HG02623 (cell line): ENCODE results near the gene BTBD9.

Experiments used
- ATAC-seq: cut with Tn5 transposase; IDR thresholded peaks from one replicate; pipeline ENCODE4 v1.9.1; 2021; ENCODE audit warnings: moderate library complexity; ENCODE audit not compliant: unreplicated experiment

BTBD9 gene

DNA sequence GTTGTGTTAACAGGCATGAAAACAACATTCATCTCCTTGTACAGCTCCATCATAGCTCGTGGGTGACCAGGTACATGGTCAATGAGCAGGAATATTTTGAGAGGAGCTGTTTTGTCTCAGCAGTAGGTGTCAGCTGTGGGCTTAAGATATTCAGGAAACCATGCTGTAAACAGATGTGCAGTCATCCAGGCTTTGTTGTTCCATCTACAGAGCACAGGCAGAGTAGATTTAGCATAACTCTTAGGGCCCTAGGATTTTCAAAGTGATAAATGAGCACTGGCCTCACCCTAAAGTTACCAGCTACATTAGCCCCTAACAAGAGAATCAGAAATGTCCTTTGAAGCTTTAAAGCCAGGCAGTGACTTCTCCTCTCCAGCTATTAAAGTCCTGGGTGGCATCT is 154.2 kb downstream of the BTBD9 start:
- no peak for ATAC-seq

DNA sequence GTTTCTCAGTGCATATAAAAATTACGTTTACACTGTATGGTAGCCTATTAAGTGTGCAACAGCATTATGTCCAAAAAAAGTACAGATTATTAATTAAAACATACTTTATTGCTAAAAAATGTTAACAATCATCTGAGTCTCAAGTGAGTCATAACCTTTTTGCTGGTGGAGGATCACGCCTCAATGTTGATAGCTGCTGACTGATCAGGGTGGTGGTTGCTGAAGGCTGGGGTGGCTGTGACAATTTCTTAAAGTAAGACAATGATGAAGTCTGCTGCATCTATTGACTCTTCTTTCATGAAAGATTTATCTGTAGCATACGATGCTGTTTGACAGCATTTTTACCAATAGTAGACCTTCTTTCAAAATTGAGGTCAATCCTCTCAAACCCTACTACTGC is 155.1 kb downstream of the BTBD9 start:
- ATAC-seq: no peak

DNA sequence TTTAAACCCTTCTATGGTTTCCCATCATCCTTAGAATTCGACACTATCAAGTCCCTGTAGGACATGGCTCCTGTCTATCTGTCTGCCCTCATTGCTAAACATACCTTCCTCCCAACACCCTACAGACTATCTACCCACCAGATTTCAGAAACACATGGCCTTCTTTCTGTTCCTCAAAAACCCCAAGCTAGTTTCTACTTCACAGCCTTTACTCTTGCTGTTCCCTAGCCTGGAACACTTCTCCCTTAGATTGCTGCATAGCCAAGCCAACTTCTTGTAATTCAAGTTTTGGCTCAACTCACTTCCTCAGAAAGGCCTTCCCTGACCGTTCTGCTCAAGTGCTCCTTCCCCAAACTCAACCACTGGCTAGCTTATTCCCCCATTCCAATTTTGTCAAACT is 156.2 kb downstream of the BTBD9 start:
- ATAC-seq: peak; percentile 83

DNA sequence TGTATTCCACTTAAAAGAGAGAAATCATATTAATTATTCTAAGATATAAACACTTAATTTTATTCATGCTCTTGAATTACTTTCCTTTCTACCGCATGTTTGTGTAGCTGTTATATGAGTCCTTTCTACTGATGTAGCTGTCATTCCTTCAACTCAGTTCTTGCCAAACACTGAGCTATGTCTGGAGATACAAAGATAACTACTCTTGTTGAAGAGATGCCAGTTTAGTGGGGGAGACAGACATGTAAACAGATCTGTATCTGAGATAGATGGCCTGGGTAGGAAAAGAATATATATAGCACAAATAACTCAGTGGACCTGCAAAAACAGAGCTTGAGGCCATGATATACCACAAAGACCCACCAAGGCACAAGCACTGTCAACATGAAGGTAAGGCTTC is 157.3 kb downstream of the BTBD9 start:
- ATAC-seq: no peak

DNA sequence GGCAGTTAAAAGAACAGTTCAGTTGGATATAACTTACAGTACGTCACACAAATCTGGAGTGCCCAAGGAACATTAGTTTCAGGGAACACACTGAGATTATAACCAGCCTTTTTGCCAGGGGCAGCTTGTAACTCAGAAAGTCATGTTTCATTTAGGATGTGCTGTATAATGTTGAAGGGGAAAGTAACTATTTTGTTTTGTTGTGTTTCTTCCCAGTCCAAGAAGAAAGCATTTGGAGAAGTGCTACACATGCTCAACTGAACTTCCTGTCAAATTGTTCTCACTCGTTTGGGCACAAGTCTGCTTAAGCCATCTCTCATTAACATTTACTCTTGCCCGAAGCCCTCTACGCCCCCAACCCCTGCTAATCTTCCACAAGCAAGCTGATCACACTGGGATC is 157.9 kb downstream of the BTBD9 start:
- no peak for ATAC-seq

DNA sequence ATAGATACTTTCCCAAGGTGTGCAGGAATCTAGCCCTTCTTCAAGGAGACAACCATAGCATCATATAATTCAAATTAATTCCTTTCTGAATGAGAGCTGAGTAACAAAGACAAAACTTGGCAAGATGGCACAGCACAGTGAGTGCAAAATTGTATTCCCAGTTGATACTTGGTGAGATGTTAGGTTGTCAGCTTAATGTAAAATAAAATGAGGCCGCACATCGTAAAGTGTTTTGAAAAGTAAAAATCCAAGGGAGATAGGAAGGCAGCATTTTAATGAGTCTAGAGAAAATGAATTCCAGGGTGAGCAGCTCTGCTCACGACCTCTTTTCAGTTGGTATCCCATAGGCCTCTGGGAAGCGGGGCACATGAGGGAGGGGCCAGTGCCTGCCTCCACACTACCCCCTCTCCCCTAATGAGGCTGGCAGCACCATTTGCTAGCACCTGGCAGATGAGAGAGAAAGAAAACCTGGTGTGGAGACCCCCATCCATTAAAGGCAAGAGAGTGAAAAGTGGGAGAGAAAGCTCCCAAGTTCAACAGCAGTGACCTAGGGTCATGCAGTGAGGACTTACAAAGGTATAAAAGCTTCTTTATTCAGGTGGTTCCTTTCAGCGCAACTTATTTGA is 158.4 kb downstream of the BTBD9 start:
- ATAC-seq: no peak

DNA sequence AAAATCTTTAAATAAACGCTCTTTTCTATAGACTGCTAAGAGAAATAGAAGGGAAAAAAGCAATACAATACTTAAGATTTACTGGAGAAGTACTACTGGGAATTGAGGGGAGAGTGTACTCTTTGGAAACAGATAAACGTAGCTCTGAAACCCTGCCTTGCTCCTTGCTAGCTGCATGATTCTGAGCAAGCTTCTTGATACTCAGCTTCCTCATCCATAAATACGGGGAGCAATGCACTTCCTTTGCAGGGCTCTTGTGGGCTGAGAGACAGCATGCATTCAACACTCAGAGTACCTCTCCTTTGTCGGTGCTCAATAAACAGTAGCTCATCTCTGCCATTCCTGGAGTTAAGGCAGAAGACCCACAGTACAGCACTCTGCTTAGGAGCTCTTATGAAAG is 159.7 kb downstream of the BTBD9 start:
- ATAC-seq: no peak

DNA sequence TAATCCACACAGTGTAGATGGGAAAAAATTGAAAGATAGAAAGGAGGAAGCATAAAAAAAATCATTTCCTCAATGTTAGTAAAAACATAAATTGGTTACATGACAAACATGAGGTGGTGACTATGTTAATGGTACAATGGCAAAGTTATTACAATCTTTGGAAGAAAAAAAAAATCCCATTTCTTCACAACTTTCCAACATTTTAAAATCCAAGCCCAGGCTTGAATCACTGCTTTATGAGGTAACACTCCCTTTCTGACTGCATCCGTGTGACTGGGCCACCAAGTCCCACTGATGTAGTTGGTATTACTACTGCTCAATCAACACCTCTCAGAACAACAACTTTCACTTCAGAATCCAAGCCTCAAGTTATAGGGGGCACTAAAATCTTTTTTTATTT is 160.4 kb downstream of the BTBD9 start:
- ATAC-seq: no peak

DNA sequence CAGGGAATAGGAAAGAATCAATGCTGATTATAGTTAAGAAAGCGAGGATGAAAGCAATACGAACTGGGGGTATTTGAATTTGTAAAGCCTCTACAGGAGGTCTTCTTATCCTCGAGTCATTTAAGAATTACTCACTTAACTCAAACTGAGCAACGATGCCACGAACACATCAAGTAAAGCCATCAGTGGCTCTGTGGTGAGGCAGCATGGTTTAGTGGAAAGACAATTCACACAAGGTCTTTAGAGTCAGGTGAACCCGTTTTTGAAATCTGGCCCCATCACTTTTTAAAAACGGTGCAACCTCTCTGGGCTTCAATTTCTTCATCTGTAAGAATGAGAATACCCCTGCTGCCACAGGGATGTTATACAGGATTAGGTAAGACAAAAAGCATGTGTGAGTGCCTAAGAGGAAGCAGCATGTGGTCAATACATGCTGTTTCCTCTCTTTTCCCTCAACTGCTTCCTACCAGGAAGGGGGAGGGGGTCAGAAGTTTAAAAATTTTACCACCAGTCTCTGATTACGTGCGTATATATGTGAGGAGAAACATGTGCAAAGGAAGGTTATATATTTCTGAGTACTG is 162.0 kb downstream of the BTBD9 start:
- ATAC-seq: no peak

DNA sequence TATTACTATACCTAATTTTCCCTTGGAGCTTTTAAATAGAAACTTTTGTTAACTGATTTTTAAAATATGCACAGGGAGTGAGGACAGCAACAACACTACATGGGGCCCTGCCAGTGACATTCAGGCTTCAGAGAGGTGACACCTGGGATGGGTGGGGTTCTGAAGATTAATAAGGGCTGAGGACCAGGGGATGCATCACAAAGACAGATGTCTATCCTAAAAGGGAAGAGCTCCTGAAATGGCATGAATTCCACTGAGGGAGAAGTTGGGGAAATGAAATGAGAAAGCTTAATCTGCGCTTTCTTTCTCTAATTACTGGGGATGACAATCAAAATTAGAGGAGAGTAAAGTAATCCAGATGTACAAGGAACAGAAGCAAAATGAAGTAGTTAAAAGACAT is 162.8 kb downstream of the BTBD9 start:
- ATAC-seq: no peak

DNA sequence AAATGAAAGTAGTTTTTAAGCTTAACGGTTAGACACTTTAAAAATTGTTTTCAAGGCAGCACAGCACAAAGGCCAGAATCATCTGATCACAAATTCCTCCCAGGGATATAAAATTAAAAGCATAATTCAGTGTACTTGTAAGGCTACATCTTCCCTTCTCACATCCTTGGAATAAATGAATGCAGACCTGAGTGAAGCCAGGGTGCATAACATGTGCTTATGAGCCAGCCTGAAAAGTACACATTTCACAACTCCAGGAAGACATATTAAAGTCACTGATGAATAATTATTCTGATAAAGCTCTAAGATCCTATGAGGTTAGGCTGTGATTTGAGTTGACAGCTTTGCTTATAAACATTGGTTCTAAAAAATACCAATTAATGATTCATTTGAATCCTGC is 163.6 kb downstream of the BTBD9 start:
- no peak for ATAC-seq

DNA sequence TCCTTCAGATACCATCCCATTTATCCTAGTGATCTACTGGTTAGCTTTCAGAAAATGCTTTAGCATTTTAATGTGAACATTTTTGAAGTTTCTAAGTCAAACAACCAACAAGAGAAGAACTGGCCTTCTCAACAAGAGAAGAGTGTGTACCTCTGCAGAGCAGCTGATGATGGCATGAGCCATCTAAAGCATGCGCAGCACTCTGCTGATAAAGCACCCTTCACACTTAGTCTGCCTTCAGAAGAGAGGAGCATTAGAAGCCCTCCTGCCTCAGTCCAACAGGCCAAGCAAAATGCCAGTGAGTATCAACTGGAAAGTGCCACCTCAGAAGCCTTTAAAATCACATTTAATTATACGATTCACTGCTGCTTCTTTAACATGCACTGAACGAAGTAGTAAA is 169.2 kb downstream of the BTBD9 start:
- ATAC-seq: no peak

DNA sequence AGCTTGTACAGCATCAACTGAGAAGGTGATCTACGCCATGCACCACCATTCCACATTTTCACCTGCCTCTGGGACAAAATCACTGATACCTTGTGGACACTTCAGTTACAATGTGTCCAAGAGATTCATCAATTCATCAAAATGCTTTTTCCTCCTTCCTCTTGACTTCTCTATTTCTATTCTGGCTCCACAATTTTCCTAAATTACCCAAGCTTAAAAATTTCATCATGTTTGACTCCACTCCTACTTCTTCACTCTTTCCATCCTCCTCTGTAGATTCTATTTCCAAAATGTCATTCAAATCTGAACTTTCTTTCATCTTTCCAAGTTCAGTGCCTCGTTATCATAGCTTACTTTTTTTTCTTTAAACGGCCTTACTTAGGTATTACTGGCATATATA is 172.2 kb downstream of the BTBD9 start:
- ATAC-seq: no peak

DNA sequence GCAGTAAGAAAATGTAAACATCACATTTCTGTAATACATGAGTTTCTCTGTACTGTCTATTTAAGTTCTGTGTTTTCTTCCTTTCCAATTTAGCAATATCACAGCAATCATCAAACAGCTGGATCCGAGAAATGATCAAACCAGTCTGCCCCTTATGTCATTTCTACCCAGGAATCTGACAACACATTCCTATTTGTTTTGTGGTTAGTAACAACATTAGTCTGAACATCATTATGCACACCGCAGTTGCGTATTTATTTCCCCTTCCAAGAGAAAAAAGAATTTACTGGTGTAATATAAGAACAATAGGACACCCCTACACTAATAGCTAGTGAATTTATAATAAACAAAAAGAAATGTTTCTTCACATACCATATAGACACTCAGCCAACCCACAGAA is 179.5 kb downstream of the BTBD9 start:
- ATAC-seq: no peak

DNA sequence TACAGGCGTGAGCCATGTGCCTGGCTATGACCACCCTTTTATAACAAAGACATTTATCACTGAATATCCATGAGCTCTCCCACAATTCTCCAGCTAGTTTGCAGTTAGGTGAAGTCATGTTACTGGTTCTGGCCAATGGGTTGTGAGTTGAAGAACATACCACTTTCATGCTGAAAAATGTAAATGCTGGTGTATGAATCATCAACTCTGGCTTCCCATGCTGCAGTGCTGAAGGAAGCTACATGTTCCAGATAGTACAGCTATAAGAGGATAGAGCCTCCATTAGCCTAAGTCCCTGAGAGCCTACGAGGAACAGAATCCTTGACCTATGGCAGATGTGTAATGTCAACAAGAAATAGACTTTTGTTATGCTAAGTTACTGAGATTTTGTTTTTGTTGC is 180.4 kb downstream of the BTBD9 start:
- no peak for ATAC-seq

DNA sequence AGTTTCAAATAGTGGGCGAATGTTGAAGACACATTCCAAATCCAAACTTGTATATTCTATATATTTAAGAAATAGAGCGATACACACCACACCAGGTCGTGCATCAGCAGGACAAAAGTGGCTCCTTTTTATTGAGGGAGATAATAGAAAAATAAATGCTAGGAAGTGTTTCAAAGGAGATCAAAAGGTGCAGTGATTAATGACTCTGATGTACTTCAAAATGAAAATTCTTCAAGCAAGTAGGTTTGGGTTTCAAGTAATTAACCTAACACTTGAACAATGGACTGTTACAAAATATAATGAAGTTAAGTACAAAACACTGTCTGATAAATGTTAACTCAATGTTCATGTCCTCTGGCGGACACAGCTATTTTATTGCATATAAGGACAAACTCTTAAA is 185.9 kb downstream of the BTBD9 start:
- no peak for ATAC-seq

DNA sequence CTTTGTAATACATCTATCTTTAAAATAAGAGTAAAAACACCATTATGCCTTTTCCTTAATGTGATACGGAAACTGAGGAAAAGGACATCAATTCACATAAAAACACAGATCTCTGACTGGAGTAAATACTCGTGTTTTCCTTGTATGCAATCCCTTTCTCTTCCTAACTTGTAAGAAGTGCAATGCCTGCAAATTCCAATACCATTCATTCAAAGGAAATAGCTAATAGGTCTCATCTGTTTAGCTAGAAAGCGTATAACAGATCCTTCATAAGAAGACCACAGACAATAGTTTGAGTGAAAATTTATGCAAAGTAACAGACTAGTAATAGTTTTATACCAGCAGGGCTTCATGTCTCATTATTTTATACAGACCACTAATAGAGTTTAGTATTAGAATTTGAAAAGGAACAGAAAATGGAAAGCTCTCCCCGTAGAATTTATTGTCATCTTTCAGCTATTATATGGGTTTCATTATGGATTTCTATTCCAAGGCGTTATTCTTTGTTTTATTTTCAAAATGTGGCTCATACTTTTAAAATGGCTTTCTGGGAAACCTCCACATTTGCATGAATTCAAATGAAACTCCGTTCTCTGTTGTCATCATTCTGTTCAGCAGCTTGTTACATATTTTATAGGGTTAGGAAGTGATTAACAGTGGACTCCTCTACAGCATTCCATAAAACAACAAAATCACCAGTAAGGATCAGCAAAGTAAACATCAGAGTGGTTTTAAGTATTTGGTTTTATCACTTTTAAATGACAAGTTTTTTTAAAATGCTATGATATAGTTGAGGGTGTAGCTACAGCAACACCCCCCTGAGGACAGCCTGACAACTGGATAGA is 186.7 kb downstream of the BTBD9 start:
- ATAC-seq: no peak

DNA sequence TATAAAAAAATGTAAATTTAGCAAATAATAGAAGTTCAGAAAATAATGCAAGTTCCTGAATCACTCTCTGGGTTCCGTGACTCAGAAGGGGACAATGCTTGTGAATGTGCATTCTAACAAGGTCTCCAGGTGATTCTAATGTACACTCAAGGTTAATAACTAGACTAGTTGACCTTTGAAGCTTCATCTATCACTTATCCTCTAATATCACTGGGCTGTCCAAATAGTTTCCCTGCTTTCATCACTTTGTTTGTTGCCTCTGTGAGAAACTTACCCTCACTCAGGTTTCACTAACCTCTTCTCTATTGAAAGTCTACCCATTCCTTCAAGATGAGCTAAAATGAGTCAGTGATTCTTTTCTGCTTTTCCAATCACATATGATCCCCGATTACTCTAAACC is 189.0 kb downstream of the BTBD9 start:
- ATAC-seq: no peak

DNA sequence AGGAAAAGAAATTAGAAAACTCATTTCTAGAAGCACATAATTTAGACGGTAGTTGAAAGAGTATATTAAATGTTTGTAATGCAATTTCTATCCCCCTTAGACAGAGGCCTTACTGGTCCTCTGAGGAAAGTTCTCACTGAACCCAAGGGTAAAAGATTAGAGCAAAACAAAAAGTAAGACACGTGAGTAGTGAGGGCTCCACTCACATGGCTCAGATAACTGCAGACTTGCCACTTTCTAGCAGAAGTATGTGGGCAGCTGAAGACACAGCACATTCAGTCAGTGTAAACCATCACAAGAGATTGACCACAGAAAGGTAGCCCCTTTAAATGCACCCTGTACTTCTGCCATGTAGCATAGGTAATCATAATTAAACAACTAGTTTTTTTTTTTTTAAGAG is 193.8 kb downstream of the BTBD9 start:
- no peak for ATAC-seq

DNA sequence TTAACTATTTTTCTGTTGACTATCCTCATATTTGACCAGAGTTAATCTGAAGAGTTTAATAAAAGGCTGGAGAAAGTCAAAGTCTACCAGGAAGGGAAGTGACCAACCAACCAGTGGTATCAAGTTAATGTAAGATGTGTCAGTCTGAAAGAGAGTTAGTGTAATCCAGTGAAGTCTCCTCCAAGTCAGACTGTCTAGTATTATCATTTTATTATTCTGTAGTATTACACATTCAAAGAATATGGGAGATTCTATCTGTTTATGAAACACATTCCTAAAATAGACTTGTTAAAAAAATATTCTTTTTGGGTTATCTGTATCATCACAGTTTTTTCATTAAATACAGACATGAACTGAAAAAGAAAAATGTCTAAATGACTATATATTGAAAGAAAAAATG is 194.4 kb downstream of the BTBD9 start:
- ATAC-seq: no peak

DNA sequence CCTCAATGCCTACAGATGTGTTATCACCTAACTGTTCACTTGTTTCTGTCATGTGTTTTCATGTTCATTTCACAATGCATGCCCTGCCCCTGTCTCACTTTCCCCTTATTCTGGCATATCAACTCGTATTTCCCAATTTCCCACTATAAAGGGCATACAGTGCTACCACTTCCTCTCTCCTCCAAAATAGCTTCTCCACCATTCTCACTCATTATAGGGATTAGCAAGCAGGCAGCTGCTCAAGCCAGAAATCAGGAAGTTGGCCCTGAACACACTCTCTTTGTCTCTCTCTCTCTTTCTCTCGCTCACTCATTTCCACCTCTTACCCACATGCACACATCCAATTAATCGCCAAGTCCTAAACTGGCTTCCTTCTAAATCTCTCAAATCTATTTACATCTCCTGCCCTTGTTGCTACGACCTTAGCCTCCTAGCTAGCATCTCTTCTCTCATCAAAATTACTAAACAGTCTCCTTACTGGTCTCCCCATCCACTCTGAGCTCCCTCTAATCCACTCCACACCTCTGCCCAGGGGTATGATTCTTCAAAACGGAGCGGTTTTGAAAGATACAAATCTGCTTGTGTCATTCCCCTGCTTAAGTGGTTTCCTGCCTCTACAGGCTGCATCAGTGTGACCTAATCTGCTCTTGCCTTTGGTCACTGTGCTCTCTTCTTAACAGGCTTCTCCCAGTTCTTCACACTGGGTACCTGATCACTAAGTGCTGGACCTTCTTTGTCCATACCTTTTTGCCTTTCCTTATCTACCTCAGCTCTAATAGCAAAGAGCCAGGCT is 196.2 kb downstream of the BTBD9 start:
- ATAC-seq: no peak

DNA sequence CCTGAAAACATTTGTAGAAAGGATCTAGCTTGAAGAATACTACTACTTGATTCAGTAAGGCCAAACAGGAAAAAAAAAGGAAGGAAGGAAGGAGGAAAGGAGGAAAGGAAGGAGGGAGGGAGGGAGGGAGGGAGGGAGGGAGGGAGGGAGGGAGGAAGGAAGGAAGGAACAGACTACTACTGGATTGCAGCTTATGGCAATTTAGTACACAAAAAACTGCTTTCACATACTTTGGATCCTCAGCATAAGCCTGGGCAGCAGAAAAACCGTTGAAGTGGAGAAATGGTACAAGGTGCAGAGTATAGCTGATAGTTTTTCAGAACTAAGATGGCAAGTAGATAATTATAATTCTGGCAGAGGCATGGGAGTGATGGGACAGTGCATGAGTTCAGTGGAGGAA is 201.6 kb downstream of the BTBD9 start:
- no peak for ATAC-seq
